Panc1 (cell line): Measurements from ENCODE around the gene GPNMB. TPM values are rescaled to one million over a fixed set of nuclear protein-coding genes. Genes with fewer than 3 reads are reported as not detected.
"Not testable (repeated sequence)": the region's sequence is repeated elsewhere in the genome, so short reads cannot be mapped to it uniquely, and the experiment has no call there.

Source experiments
- ATAC-seq: fragments of 200-7000 bp; cut with Tn5 transposase; 2 replicates; pipeline ENCODE4 v1.9.1; 2020; ENCODE audit warnings: mild to moderate bottlenecking, moderate library complexity
- Bru-seq: library from RNA; stranded (reverse); fragments of 400-500 nt; gene quantifications from one replicate; lab custom pipeline; 2021; lab: Mats Ljungman, UMichigan
- BruChase-seq, 2 experiments: library from RNA; stranded (reverse); fragments of 400-500 nt; gene quantifications; one replicate each; lab custom pipeline; 2021; lab: Mats Ljungman, UMichigan
- BruUV-seq: library from RNA; stranded (reverse); fragments of 400-500 nt; replicated peaks from 2 replicates; lab custom pipeline; 2021; lab: Mats Ljungman, UMichigan
- CTCF ChIA-PET: fragments of 300-600 bp; sonication (Branson Sonifier 250); formaldehyde crosslinking; loops from one replicate; lab custom pipeline; 2022; ENCODE audit warnings: antibody characterized with exemption; lab: Charles Lee
- POLR2A ChIA-PET: fragments of 300-600 bp; sonication (Branson Sonifier 250); formaldehyde crosslinking; loops from one replicate; lab custom pipeline; 2022; ENCODE audit warnings: antibody characterized with exemption; lab: Charles Lee
- DNase-seq: peaks from one replicate; pipeline ENCODE4 v3.0.0-alpha.2; 2010; ENCODE audit warnings: low read depth, low spot score
- H3K27ac ChIP-seq: 2 replicates; pipeline ENCODE4 v1.5.1; 2011; ENCODE audit warnings: mild to moderate bottlenecking, low read length, inconsistent platforms
- H3K27me3 ChIP-seq: fragments of 200-500 bp; sonication (Bioruptor generic); 2 replicates; pipeline ENCODE4 v1.6.0; 2014; ENCODE audit warnings: low read length, inconsistent platforms; ENCODE audit not compliant: control insufficient read depth, insufficient read depth
- H3K36me3 ChIP-seq: fragments of 200-500 bp; sonication (Bioruptor generic); 2 replicates; pipeline ENCODE4 v1.5.1; 2014; ENCODE audit warnings: inconsistent platforms, mild to moderate bottlenecking, low read length, moderate library complexity; ENCODE audit not compliant: control insufficient read depth, insufficient read depth
- H3K4me1 ChIP-seq: 2 replicates; pipeline ENCODE4 v1.5.1; 2011; ENCODE audit warnings: inconsistent platforms, mild to moderate bottlenecking, low read length, moderate library complexity; ENCODE audit not compliant: control insufficient read depth, insufficient read depth
- H3K4me3 ChIP-seq, 2 experiments: 2 replicates each; pipeline ENCODE4 v1.5.1; 2011 to 2012; ENCODE audit warnings: low read depth in 2 of 2, low read length in 2 of 2, mild to moderate bottlenecking in 2 of 2, inconsistent platforms in 1 of 2, moderate library complexity in 1 of 2
- H3K9me3 ChIP-seq: fragments of 200-500 bp; sonication (Bioruptor generic); 2 replicates; pipeline ENCODE4 v1.5.1; 2014; ENCODE audit warnings: low read depth, mild to moderate bottlenecking, inconsistent platforms, low read length, moderate library complexity; ENCODE audit not compliant: control insufficient read depth, insufficient read depth
- CTCF ChIP-seq: fragments of 450-650 bp; IDR thresholded peaks from 2 replicates; pipeline ENCODE4 v1.5.1; 2017; ENCODE audit warnings: mild to moderate bottlenecking
- POLR2AphosphoS5 ChIP-seq: IDR thresholded peaks from 2 replicates; pipeline ENCODE4 v1.6.1; 2012; ENCODE audit warnings: mild to moderate bottlenecking, low read depth, low read length, moderate library complexity
- SIN3A ChIP-seq: IDR thresholded peaks from 2 replicates; pipeline ENCODE4 v1.6.1; 2012; ENCODE audit warnings: low read depth, mild to moderate bottlenecking, low read length, moderate library complexity, borderline replicate concordance; ENCODE audit not compliant: insufficient read depth
- TCF7L2 ChIP-seq: IDR thresholded peaks from 2 replicates; pipeline ENCODE4 v1.6.1; 2011; ENCODE audit warnings: mild to moderate bottlenecking, low read depth, low read length, inconsistent platforms
- in situ Hi-C: cut with HindIII; loops from 2 replicates; pipeline ENCODE4 v1.10.0; 2016; ENCODE audit warnings: low sequenced_read_pairs, low pct_unique_long_range_greater_than_20kb
- intact Hi-C: fragments of 100-400 bp; cut with micrococcal nuclease; formaldehyde crosslinking; loops from one replicate; pipeline ENCODE4 v1.10.0; 2022; ENCODE audit not compliant: unreplicated experiment
- long read RNA-seq: library from polyadenylated mRNA; unstranded; transcript quantifications from one replicate; pipeline ENCODE4 v2.0.0, GENCODE V29; 2021; ENCODE audit not compliant: unreplicated experiment
- polyA plus RNA-seq: library from polyadenylated mRNA; unstranded; fragments of >200 nt; gene quantifications from one replicate; pipeline ENCODE4 v1.2.1, GENCODE V29; 2012; ENCODE audit warnings: missing spikeins; ENCODE audit not compliant: insufficient read length
- total RNA-seq: library from RNA; stranded (reverse); gene quantifications from one replicate; pipeline ENCODE4 v1.2.1, GENCODE V29; 2021; ENCODE audit not compliant: unreplicated experiment
- TF ChIP-seq, protein P1 (sequence below), 2 experiments: IDR thresholded peaks; 2 replicates each; pipeline ENCODE4 v1.6.1; 2011 to 2012; ENCODE audit warnings: low read depth in 2 of 2, control low read depth in 1 of 2, low read length in 1 of 2, mild to moderate bottlenecking in 1 of 2, moderate library complexity in 1 of 2; ENCODE audit not compliant: insufficient read depth in 1 of 2

Gene GPNMB
- total RNA-seq, result 2.1 TPM
- polyA plus RNA-seq, result 0.92 TPM
- Bru-seq, nascent RNA, result percentile 22 among the genes with signal in this experiment
- percentile 23 among the genes with signal in this experiment for BruChase-seq, experiment 1, labeled RNA remaining after a 2-hour chase
- percentile 27 among the genes with signal in this experiment for BruChase-seq, experiment 2, labeled RNA remaining after a 6-hour chase
- long read RNA-seq, partial matches to known transcripts, result 0 of 1 reads
- long read RNA-seq, other reads (novel, unspliced or antisense), result 1 of 1 reads

- no peak for TF ChIP-seq POLR2AphosphoS5
- no peak for TF ChIP-seq TCF7L2
- TF ChIP-seq SIN3A, result no peak
- TF ChIP-seq CTCF, result no peak
- TF ChIP-seq, protein P1, sequence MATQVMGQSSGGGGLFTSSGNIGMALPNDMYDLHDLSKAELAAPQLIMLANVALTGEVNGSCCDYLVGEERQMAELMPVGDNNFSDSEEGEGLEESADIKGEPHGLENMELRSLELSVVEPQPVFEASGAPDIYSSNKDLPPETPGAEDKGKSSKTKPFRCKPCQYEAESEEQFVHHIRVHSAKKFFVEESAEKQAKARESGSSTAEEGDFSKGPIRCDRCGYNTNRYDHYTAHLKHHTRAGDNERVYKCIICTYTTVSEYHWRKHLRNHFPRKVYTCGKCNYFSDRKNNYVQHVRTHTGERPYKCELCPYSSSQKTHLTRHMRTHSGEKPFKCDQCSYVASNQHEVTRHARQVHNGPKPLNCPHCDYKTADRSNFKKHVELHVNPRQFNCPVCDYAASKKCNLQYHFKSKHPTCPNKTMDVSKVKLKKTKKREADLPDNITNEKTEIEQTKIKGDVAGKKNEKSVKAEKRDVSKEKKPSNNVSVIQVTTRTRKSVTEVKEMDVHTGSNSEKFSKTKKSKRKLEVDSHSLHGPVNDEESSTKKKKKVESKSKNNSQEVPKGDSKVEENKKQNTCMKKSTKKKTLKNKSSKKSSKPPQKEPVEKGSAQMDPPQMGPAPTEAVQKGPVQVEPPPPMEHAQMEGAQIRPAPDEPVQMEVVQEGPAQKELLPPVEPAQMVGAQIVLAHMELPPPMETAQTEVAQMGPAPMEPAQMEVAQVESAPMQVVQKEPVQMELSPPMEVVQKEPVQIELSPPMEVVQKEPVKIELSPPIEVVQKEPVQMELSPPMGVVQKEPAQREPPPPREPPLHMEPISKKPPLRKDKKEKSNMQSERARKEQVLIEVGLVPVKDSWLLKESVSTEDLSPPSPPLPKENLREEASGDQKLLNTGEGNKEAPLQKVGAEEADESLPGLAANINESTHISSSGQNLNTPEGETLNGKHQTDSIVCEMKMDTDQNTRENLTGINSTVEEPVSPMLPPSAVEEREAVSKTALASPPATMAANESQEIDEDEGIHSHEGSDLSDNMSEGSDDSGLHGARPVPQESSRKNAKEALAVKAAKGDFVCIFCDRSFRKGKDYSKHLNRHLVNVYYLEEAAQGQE (IDR thresholded peaks at IDR 0.05; ENCODE audit: insufficient read depth in 1 of 2, low read depth in 2 of 2, low read length in 1 of 2), result no peak
- H3K4me1 ChIP-seq, result peaks cover 5% of the 10 kb centered on the region; the same call in 1 of the 2 replicates
- no peaks in the 10 kb centered on the region for H3K36me3 ChIP-seq
- POLR2A ChIA-PET, result no interaction called here
- BruUV-seq, result no TSS peak
- intact Hi-C loops (no loop called here), in situ Hi-C loops (no loop called here)
- ATAC-seq (no peak), DNase-seq (no peak)
- CTCF ChIA-PET, result interaction anchor here (1.5 kb wide), 1 partner anchor 27 kb away, joined by 3 read pairs; no protein-coding TSS in a partner anchor
- no peak within 1 kb of the TSS for H3K27ac ChIP-seq
- peaks cover 5% of the 10 kb centered on the region; the same call in 1 of the 2 replicates for H3K27me3 ChIP-seq
- peaks cover 2% of the 10 kb centered on the region; the same call in 1 of the 2 replicates for H3K9me3 ChIP-seq
- peak within 1 kb of the TSS in 1 of 2 experiments; percentile 2; a peak in 1 of 4 replicates for H3K4me3 ChIP-seq
Measured at GRCh38 chr7:23246555-23246954, at the start of gene GPNMB. GPNMB (plus strand) TSS chr7:23246775; CDS start chr7:23246858, 83 bp downstream.

- CTCF ChIA-PET, DNase-seq, H3K27ac ChIP-seq, intact Hi-C loops, H3K9me3 ChIP-seq, H3K4me1 ChIP-seq, H3K4me3 ChIP-seq, in situ Hi-C loops, H3K27me3 ChIP-seq, ATAC-seq, POLR2A ChIA-PET, BruUV-seq: not testable (repeated sequence)
- H3K36me3 ChIP-seq, result peaks cover 31% of the 10 kb centered on the region
Measured at GRCh38 chr7:23197745-23198144, 48.8 kb upstream of the GPNMB start.

DNA sequence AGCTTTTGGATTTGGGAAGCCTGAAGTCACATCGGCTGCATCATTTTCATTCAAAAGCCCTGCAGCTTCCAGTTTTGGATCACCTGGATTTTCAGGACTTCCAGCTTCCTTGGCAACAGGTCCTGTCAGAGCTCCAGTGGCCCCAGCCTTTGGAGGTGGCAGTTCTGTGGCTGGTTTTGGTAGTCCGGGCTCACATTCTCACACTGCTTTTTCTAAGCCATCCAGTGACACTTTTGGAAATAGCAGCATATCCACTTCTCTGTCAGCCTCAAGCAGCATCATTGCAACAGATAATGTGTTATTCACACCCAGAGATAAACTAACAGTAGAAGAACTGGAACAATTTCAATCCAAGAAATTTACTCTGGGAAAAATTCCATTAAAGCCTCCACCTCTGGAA is 46.2 kb upstream of the GPNMB start:
- no peak for ATAC-seq
- Histone ChIP-seq H3K4me3 (no peak overlapping the region), H3K27me3 (no peaks in the 10 kb centered on the region), H3K4me1 (no peaks in the 10 kb centered on the region), H3K27ac (no peak overlapping the region), H3K9me3 (no peaks in the 10 kb centered on the region), H3K36me3 (peaks cover 31% of the 10 kb centered on the region)
- no TSS peak for BruUV-seq
- CTCF ChIA-PET, result no interaction called here
- intact Hi-C loops, result no loop called here
- in situ Hi-C loops, result no loop called here
- POLR2A ChIA-PET, result no interaction called here
- no peak for DNase-seq
- no peak for TF ChIP-seq TCF7L2
- TF ChIP-seq, protein P1 (IDR thresholded peaks at IDR 0.05; ENCODE audit: insufficient read depth in 1 of 2, low read depth in 2 of 2, low read length in 1 of 2), result no peak
- TF ChIP-seq CTCF, result no peak
- no peak for TF ChIP-seq POLR2AphosphoS5
- TF ChIP-seq SIN3A, result no peak
